Measurements from ENCODE around the gene ANTXR1. TPM values are rescaled to one million over a fixed set of nuclear protein-coding genes. Genes with fewer than 3 reads are reported as not detected.

The ANTXR1 gene
- total RNA-seq, 1 experiment from 2014 or later = 48.3 TPM

- Histone ChIP-seq H3K79me2 (ENCODE audit: low read depth) (no peaks in the 10 kb centered on the region), H3K4me1 (replicated peaks; ENCODE audit: insufficient read depth) (no peaks in the 10 kb centered on the region), H2AFZ (no peak overlapping the region), H3K27me3 (ENCODE audit: insufficient read depth, low read depth) (no peaks in the 10 kb centered on the region), H3F3A (ENCODE audit: insufficient read depth, low read depth) (no peaks in the 10 kb centered on the region), H3K9me2 (ENCODE audit: insufficient read depth) (no peaks in the 10 kb centered on the region), H3K4me3 (no peak overlapping the region), H3K36me3 (ENCODE audit: low read depth) (no peaks in the 10 kb centered on the region), H3K27ac (no peak overlapping the region), H3K9me3 (ENCODE audit: insufficient read depth, low read depth) (no peaks in the 10 kb centered on the region), H3K4me2 (no peak overlapping the region), H4K20me1 (ENCODE audit: insufficient read depth) (no peaks in the 10 kb centered on the region)
- CTCF ChIA-PET = no interaction called here
- POLR2A ChIA-PET (ENCODE audit: unreplicated experiment) = no interaction called here
- no peak for DNase-seq
- no peak for TF ChIP-seq CTCF (conservative IDR thresholded peaks at IDR 0.05)
- TF ChIP-seq EZH2 (IDR thresholded peaks at IDR 0.05; ENCODE audit: low read depth) = no peak
- no TSS peak for BruUV-seq (replicated peaks)
- intact Hi-C loops (cut with micrococcal nuclease; ENCODE audit: unreplicated experiment) = no loop called here
These were observed 86.6 kb downstream of the ANTXR1 start for GRCh38 chr2:69099541-69099940.

GRCh38 chr2:69100220-69100723 is 87.3 kb downstream of the ANTXR1 start:
- CTCF ChIA-PET = no interaction called here
- Histone ChIP-seq H3K79me2 (ENCODE audit: low read depth) (no peaks in the 10 kb centered on the region), H3K27me3 (ENCODE audit: insufficient read depth, low read depth) (no peaks in the 10 kb centered on the region), H3K4me2 (no peak overlapping the region), H3K36me3 (ENCODE audit: low read depth) (no peaks in the 10 kb centered on the region), H3K4me1 (replicated peaks; ENCODE audit: insufficient read depth) (no peaks in the 10 kb centered on the region), H3K27ac (no peak overlapping the region), H3K9me2 (ENCODE audit: insufficient read depth) (no peaks in the 10 kb centered on the region), H3K4me3 (no peak overlapping the region), H2AFZ (no peak overlapping the region), H3F3A (ENCODE audit: insufficient read depth, low read depth) (no peaks in the 10 kb centered on the region), H4K20me1 (ENCODE audit: insufficient read depth) (no peaks in the 10 kb centered on the region), H3K9me3 (ENCODE audit: insufficient read depth, low read depth) (no peaks in the 10 kb centered on the region)
- intact Hi-C loops (cut with micrococcal nuclease; ENCODE audit: unreplicated experiment) = no loop called here
- TF ChIP-seq CTCF (conservative IDR thresholded peaks at IDR 0.05) = no peak
- no peak for TF ChIP-seq EZH2 (IDR thresholded peaks at IDR 0.05; ENCODE audit: low read depth)
- DNase-seq = no peak
- no TSS peak for BruUV-seq (replicated peaks)
- POLR2A ChIA-PET (ENCODE audit: unreplicated experiment) = no interaction called here

- CTCF ChIA-PET = no interaction called here
- no TSS peak for BruUV-seq (replicated peaks)
- intact Hi-C loops (cut with micrococcal nuclease; ENCODE audit: unreplicated experiment) = no loop called here
These were observed 89.1 kb downstream of the ANTXR1 start for GRCh38 chr2:69102041-69102593.

More at GRCh38 chr2:69102041-69102593, 89.1 kb downstream of the ANTXR1 start:
- Histone ChIP-seq H3K4me2 (no peak overlapping the region), H3K36me3 (ENCODE audit: low read depth) (no peaks in the 10 kb centered on the region), H3K79me2 (ENCODE audit: low read depth) (no peaks in the 10 kb centered on the region), H3K9me2 (ENCODE audit: insufficient read depth) (no peaks in the 10 kb centered on the region), H3K9me3 (ENCODE audit: insufficient read depth, low read depth) (no peaks in the 10 kb centered on the region), H3F3A (ENCODE audit: insufficient read depth, low read depth) (no peaks in the 10 kb centered on the region), H3K4me1 (replicated peaks; ENCODE audit: insufficient read depth) (no peaks in the 10 kb centered on the region), H2AFZ (no peak overlapping the region), H3K27me3 (ENCODE audit: insufficient read depth, low read depth) (no peaks in the 10 kb centered on the region), H3K27ac (no peak overlapping the region), H3K4me3 (no peak overlapping the region), H4K20me1 (ENCODE audit: insufficient read depth) (no peaks in the 10 kb centered on the region)
- POLR2A ChIA-PET (ENCODE audit: unreplicated experiment) = interaction anchor here (0.6 kb wide), 1 partner anchor 812 kb away, joined by 5 read pairs; no protein-coding TSS in a partner anchor
- no peak for TF ChIP-seq EZH2 (IDR thresholded peaks at IDR 0.05; ENCODE audit: low read depth)
- no peak for TF ChIP-seq CTCF (conservative IDR thresholded peaks at IDR 0.05)
- no peak for DNase-seq
